GM21515 (cell line): ENCODE data around the gene CGNL1.

Experiments used
- ATAC-seq: cut with Tn5 transposase; IDR thresholded peaks from one replicate; pipeline ENCODE4 v1.9.1; 2021; ENCODE audit not compliant: unreplicated experiment

Gene CGNL1

DNA sequence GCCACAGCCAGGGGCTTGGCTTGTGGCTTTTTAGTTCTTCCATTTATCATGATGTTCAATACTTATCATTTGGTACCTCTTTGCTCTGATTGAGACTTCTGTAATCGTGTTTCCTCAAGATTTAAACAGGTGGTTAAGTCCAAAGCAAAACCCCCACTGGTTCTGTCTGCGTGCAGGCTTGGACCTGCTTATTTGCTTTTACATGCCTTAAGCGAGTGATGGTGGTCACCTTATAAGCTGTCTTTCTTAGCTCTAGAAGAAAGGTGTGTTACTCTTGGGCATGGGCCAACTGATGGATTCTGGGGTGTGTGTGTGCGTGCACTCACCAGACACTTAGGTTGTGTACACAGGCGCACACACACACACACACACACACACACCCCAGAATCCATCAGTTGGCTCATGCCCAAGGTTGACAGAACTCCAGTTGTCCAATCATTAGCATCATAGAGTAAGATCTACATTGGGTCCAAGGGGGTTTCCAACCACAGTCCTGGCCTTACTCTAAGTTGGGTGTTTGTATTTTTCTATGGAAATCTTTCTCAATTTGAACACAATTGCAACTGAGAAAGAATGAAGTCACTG, 216.6 kb downstream of the CGNL1 start:
- ATAC-seq: no peak

DNA sequence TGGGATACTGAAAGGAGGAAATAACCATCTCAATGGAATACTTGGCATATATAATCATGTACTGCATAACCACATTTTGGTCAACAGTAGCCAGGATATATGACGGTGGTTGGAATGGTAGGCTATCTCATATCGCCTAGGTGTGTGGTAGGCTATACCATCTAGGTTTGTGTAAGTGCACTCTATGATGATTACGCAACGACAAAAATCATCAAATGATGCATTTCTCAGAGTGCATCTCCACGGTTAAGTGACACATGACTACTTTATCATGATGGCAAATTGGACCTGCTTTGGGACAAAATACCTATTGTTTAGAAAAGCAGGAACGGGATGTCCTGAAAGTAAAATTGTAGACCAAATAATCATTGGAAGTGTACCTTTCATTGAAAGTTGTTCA, 218.2 kb downstream of the CGNL1 start:
- ATAC-seq: no peak

DNA sequence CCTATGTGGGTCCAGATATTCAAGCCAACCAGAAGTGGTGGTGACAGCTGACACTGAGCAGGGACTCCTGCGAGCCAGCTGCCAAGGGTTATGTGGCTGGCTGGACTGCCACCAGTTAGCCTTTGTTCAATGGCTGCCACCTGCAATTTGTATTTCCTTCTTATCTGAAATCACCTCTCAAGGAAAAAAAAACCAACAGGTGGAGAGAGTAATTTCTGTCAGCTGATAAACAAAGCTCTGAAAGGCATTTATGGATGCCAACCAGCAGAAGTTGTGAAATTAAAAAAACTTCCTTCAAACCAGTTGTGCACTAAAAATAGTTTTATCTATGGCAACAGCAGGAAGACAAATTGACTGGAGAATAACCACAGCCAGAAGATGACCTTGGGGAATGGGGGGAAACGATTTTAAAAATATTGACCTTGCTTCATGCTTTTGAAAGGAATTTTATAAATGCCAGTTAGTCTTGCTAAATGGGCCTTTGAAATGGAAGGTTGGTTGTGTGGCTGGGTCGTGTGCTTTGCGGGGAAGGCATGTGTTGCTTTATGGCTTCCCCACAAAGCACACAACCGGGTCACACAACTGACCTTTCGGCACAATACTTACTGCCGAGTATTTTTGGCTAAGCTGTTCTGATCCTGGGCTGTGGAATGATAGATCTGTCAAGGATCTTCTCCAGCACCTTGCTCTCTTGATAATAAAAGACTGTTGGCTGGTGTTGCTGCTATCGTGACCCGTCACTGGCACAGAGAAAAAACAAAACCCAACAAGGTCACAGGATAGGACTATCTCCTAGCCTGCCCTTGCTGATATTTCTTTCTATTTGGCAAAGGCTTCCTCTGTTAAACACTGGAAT, 218.9 kb downstream of the CGNL1 start:
- no peak for ATAC-seq

GRCh38 chr15:57596301-57596855, 220.1 kb downstream of the CGNL1 start:
- ATAC-seq: no peak

GRCh38 chr15:57596978-57597377, 220.7 kb downstream of the CGNL1 start:
- no peak for ATAC-seq

DNA sequence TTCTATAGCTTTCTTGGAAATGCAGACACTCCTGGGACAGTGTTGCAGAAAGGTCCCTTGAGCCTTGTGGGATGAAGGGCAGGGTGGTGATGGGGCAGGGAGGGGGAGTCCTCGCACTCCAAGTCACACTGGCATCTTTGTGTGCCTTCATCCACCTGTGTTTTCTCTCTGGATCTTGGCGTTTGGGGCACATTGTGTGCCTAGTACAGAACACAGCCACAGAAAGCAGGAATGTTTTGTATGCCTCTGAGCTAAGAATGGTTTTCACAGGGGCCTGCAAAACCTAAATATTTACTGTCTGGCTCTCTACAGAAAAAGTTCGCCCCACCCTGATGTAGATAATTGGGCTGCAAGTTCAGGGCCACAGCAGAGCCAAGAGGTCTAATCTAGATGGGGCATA, 221.1 kb downstream of the CGNL1 start:
- no peak for ATAC-seq

DNA sequence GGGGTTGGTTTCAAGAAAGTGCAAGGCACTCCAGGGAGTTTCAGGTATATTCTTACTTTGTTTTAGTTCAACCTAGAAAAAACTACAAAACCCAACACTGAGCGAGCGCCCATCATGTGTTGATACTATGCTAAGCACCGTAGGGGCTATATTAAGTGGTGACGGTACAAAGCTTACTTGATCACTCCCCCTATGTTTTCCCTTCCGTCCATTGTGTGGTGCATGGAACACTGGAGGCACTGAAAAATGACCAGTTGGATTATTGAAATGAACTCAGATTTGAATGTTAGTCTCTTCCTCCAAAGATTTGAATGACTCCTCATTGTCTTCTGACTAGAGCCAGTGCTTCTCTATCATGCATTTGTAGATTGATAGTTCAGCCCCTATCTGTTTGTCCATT, 222.0 kb downstream of the CGNL1 start:
- no peak for ATAC-seq

DNA sequence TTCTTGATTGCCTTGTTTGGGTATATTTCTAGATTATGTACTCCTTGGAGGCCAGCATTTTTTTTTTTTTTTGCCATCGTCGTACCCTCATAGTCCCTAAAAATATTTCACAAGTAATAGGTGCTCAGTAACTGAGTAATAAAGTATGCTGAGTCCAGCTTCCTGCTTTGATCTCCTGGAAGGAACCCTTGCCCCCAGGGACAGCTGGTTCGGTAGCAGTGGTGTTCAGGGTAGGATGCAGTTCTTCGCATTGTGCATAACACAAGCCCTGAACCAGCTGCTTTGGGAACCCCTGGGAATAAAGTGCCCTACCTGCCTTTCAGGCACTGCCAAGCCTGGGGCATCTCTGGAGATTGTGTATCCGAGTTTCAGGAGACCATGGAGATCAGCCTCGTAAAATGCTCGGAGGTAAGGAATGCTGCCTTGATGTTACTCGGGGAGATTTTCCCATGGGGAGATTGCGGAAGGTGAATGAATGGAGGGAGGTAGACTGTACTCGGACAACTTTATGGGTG, 223.0 kb downstream of the CGNL1 start:
- ATAC-seq: no peak

DNA sequence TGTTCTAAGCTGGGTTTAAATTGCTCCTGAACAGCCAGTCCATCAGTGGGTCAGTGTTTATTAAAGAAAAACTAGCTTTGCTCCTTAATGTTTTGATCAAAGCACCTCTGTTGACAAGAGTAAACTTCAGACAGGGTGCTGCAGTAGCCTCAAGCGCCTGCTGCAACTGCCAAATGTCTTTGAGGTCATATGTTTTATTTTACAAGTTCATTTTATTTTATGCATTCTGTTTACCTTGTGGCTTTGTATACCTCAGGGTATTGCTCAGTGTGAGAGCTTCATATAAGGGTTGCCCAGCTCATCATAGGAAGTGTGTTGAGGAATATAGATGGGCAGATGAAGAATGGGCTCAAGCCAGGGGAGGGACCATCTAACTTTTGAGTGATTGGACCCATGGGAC, 223.9 kb downstream of the CGNL1 start:
- no peak for ATAC-seq
